ENCODE data around the gene TIMM13. TPM values are rescaled to one million over a fixed set of nuclear protein-coding genes. Genes with fewer than 3 reads are reported as not detected.

The TIMM13 gene
- total and polyA plus RNA-seq, 3 experiments from 2014 or later, result 71.0 to 169 (median 154) TPM

GRCh38 chr19:2387367-2388288 lies 39.8 kb downstream of the TIMM13 start:
- no peak overlapping the region for H3K27ac ChIP-seq (ENCODE audit: low read depth, low read length)
- no peaks in the 10 kb centered on the region for H3K9me3 ChIP-seq (ENCODE audit: low read length)
- H3K4me1 Mint-ChIP-seq, result peaks cover 2 to 4% (median 3%) of the 10 kb centered on the region in 3 donors
- H3K4me3 ChIP-seq (ENCODE audit: low read length), result no peak overlapping the region
- no peaks in the 10 kb centered on the region for H3K4me1 ChIP-seq (ENCODE audit: insufficient read depth, low read length)
- no peak overlapping the region for H3K27ac Mint-ChIP-seq
- no peak overlapping the region for H3K4me3 Mint-ChIP-seq
- no peak for DNase-seq
- H3K36me3 ChIP-seq (ENCODE audit: insufficient read depth, low read length), result no peaks in the 10 kb centered on the region
- peaks cover 0 to 1% (median 0%) of the 10 kb centered on the region in 3 donors for H3K36me3 Mint-ChIP-seq
- POLR2A ChIA-PET, result no interaction called here
- H3K27me3 Mint-ChIP-seq, result peaks cover 6 to 18% of the 10 kb centered on the region in 2 donors
- H3K27me3 ChIP-seq (ENCODE audit: insufficient read depth, low read length, poor library complexity, severe bottlenecking), result no peaks in the 10 kb centered on the region
- H3K9me3 Mint-ChIP-seq, result no peaks in the 10 kb centered on the region
- CTCF ChIA-PET, result interaction anchor here (1.1 kb wide), 1 partner anchor 193 kb away, joined by 3 read pairs; no protein-coding TSS in a partner anchor

DNA sequence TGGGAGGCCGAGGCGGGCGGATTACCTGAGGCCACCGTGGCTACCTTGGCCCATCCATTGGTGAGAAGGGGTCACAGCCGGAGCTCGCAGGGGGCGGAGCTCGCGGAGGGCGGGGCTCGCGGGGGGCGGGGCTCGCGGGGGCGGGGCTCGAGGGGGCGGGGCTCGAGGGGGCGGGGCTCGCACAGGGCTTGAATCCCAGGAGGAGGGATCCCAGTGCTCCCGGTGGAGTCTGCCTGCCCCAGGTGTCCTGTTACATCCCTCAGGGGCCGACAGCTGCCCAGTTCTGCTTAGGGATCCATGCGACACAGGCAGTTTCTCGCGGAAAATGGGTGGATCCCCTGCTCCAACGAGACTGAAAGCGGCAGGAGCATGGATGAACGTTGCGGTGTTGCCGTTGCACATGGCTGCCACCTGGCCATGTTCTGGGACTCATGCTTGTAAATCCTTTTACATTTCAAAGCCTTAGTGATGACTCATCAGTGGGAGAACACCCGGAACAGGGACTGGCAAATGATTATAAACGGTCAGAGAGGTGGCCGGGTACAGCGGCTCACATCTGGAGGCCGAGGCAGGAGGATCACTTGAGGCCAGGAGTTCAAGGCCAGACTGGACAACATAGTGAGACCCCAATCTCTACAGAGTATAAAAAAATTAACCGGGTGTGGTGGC lies 42.2 kb downstream of the TIMM13 start:
- no peak overlapping the region for H3K4me3 Mint-ChIP-seq
- CTCF ChIA-PET, result no interaction called here
- no peaks in the 10 kb centered on the region for H3K4me1 Mint-ChIP-seq
- H3K9me3 ChIP-seq (ENCODE audit: low read length), result no peaks in the 10 kb centered on the region
- no peaks in the 10 kb centered on the region for H3K4me1 ChIP-seq (ENCODE audit: insufficient read depth, low read length)
- POLR2A ChIA-PET, result no interaction called here
- no peaks in the 10 kb centered on the region for H3K27me3 ChIP-seq (ENCODE audit: insufficient read depth, low read length, poor library complexity, severe bottlenecking)
- H3K4me3 ChIP-seq (ENCODE audit: low read length), result no peak overlapping the region
- no peak overlapping the region for H3K27ac ChIP-seq (ENCODE audit: low read depth, low read length)
- no peaks in the 10 kb centered on the region for H3K36me3 ChIP-seq (ENCODE audit: insufficient read depth, low read length)
- H3K27me3 Mint-ChIP-seq, result peaks cover 13 to 21% of the 10 kb centered on the region in 2 donors
- peaks cover 0 to 7% (median 0%) of the 10 kb centered on the region in 5 donors for H3K9me3 Mint-ChIP-seq
- H3K36me3 Mint-ChIP-seq, result peaks cover 0 to 4% (median 0%) of the 10 kb centered on the region in 3 donors
- H3K27ac Mint-ChIP-seq, result no peak overlapping the region
- DNase-seq, result no peak

DNA sequence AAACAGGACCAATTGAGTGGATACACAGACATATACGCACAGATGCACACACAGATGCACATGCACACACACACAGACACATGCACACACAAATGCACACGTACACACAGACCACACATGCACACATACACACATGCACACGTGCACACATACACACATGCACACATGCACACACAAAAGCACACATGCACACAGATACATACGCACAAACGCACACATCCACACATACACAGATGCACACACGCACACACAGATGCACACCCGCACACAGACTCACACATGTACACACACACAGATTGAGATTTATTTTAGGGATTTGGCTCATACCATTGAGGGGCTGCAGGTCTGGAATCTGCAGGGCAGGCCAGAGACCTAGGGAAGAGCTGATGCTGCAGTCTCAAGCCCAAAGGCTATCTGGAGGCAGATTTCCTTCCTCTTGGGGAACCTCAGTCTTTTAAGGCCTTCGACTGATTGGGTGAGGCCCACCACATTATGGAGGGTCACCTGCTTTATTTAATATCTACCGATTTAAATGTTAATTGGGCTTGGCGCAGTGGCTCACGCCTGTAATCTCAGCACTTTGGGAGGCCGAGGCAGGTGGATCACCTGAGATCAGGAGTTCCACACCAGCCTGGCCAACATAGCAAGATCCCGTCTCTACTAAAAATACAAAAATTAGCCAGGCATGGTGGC lies 44.7 kb downstream of the TIMM13 start:
- peaks cover 0 to 4% (median 1%) of the 10 kb centered on the region in 3 donors for H3K36me3 Mint-ChIP-seq
- no peaks in the 10 kb centered on the region for H3K9me3 ChIP-seq (ENCODE audit: low read length)
- H3K4me3 ChIP-seq (ENCODE audit: low read length), result no peak overlapping the region
- DNase-seq, result no peak
- POLR2A ChIA-PET, result no interaction called here
- no peak overlapping the region for H3K27ac ChIP-seq (ENCODE audit: low read depth, low read length)
- no peaks in the 10 kb centered on the region for H3K36me3 ChIP-seq (ENCODE audit: insufficient read depth, low read length)
- H3K27ac Mint-ChIP-seq, result no peak overlapping the region
- H3K27me3 ChIP-seq (ENCODE audit: insufficient read depth, low read length, poor library complexity, severe bottlenecking), result no peaks in the 10 kb centered on the region
- peaks cover 0 to 14% (median 8%) of the 10 kb centered on the region in 5 donors for H3K9me3 Mint-ChIP-seq
- no peaks in the 10 kb centered on the region for H3K4me1 Mint-ChIP-seq
- H3K27me3 Mint-ChIP-seq, result peaks cover 12 to 17% of the 10 kb centered on the region in 2 donors
- H3K4me1 ChIP-seq (ENCODE audit: insufficient read depth, low read length), result no peaks in the 10 kb centered on the region
- no peak overlapping the region for H3K4me3 Mint-ChIP-seq
- CTCF ChIA-PET, result interaction anchor here (1.2 kb wide), 1 partner anchor 147 kb away, joined by 3 read pairs; no protein-coding TSS in a partner anchor

- Histone ChIP-seq H3K36me3 (ENCODE audit: insufficient read depth, low read length) (no peaks in the 10 kb centered on the region), H3K4me1 (ENCODE audit: insufficient read depth, low read length) (no peaks in the 10 kb centered on the region), H3K9me3 (ENCODE audit: low read length) (no peaks in the 10 kb centered on the region), H3K27me3 (ENCODE audit: insufficient read depth, low read length, poor library complexity, severe bottlenecking) (no peaks in the 10 kb centered on the region), H3K4me3 (ENCODE audit: low read length) (no peak overlapping the region), H3K27ac (ENCODE audit: low read depth, low read length) (no peak overlapping the region)
- no peak for DNase-seq
- Mint-ChIP-seq H3K27me3 (peaks cover 11 to 17% of the 10 kb centered on the region in 2 donors), H3K4me3 (no peak overlapping the region), H3K27ac (no peak overlapping the region), H3K4me1 (no peaks in the 10 kb centered on the region), H3K9me3 (peaks cover 0 to 14% (median 8%) of the 10 kb centered on the region in 5 donors), H3K36me3 (peaks cover 0 to 4% (median 1%) of the 10 kb centered on the region in 3 donors)
- CTCF ChIA-PET, result interaction anchor here (0.8 to 1.4 kb wide), 2 partner anchors 9 to 172 kb away, joined by 3 read pairs; no protein-coding TSS in a partner anchor
- POLR2A ChIA-PET, result no interaction called here
Observed at GRCh38 chr19:2381148-2381820, 46.1 kb downstream of the TIMM13 start.

DNA sequence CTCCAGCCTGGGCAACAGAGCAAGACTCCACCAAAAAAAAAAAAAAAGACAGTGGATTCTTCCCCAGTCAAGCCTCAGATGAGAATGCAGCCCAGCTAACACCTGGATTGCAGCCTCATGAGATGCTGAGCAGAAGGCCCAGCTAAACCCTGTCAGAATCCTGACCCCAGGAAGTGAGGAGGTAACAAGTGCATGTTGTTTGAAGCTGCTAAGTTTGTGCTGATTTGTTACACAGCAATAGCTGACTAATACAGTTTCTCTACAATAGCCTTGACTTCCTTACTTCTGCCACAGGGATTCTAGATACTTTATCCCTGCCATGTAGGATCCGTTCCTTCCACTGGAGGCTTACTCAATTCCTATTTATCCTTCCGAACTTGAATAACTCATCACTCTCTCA lies 46.8 kb downstream of the TIMM13 start:
- DNase-seq, result no peak
- Mint-ChIP-seq H3K4me1 (no peaks in the 10 kb centered on the region), H3K36me3 (peaks cover 0 to 4% (median 1%) of the 10 kb centered on the region in 3 donors), H3K27ac (no peak overlapping the region), H3K27me3 (peaks cover 11 to 17% of the 10 kb centered on the region in 2 donors), H3K9me3 (peaks cover 0 to 14% (median 8%) of the 10 kb centered on the region in 5 donors), H3K4me3 (no peak overlapping the region)
- ChIA-PET CTCF (interaction anchor here (0.8 to 1.4 kb wide), 2 partner anchors 10 to 172 kb away, joined by 3 read pairs; no protein-coding TSS in a partner anchor), POLR2A (no interaction called here)
- H3K27me3 ChIP-seq (ENCODE audit: insufficient read depth, low read length, poor library complexity, severe bottlenecking), result no peaks in the 10 kb centered on the region
- H3K36me3 ChIP-seq (ENCODE audit: insufficient read depth, low read length), result no peaks in the 10 kb centered on the region
- no peaks in the 10 kb centered on the region for H3K4me1 ChIP-seq (ENCODE audit: insufficient read depth, low read length)
- H3K27ac ChIP-seq (ENCODE audit: low read depth, low read length), result no peak overlapping the region
- no peak overlapping the region for H3K4me3 ChIP-seq (ENCODE audit: low read length)
- no peaks in the 10 kb centered on the region for H3K9me3 ChIP-seq (ENCODE audit: low read length)

- H3K4me3 ChIP-seq (ENCODE audit: low read length), result no peak overlapping the region
- peak overlapping the region in 1 of 8 donors; percentile 63 for H3K27ac Mint-ChIP-seq
Observed at GRCh38 chr19:2376784-2377519, 50.4 kb downstream of the TIMM13 start.

More at GRCh38 chr19:2376784-2377519, 50.4 kb downstream of the TIMM13 start:
- no peak overlapping the region for H3K27ac ChIP-seq (ENCODE audit: low read depth, low read length)
- H3K27me3 ChIP-seq (ENCODE audit: insufficient read depth, low read length, poor library complexity, severe bottlenecking), result no peaks in the 10 kb centered on the region
- no peaks in the 10 kb centered on the region for H3K36me3 ChIP-seq (ENCODE audit: insufficient read depth, low read length)
- POLR2A ChIA-PET, result no interaction called here
- Mint-ChIP-seq H3K36me3 (peaks cover 0 to 3% (median 1%) of the 10 kb centered on the region in 3 donors), H3K4me3 (no peak overlapping the region), H3K27me3 (peaks cover 7 to 10% of the 10 kb centered on the region in 2 donors), H3K9me3 (peaks cover 0 to 17% (median 8%) of the 10 kb centered on the region in 5 donors), H3K4me1 (peaks cover 0 to 3% (median 0%) of the 10 kb centered on the region in 3 donors)
- no peaks in the 10 kb centered on the region for H3K4me1 ChIP-seq (ENCODE audit: insufficient read depth, low read length)
- no peak for DNase-seq
- H3K9me3 ChIP-seq (ENCODE audit: low read length), result no peaks in the 10 kb centered on the region
- CTCF ChIA-PET, result no interaction called here
